OCI-LY7 (cell line): ENCODE data around the gene SPATA13. TPM values are rescaled to one million over a fixed set of nuclear protein-coding genes. Genes with fewer than 3 reads are reported as not detected.

ENCODE experiments used
- BruUV-seq: library from RNA; stranded (reverse); fragments of 400-500 nt; replicated peaks from 2 replicates; lab custom pipeline; 2021; lab: Mats Ljungman, UMichigan
- CTCF ChIA-PET: fragments of 300-600 bp; sonication (Branson Sonifier 250); formaldehyde crosslinking; loops from one replicate; lab custom pipeline; 2022; ENCODE audit warnings: antibody characterized with exemption; ENCODE audit not compliant: unreplicated experiment; lab: Charles Lee
- POLR2A ChIA-PET: fragments of 300-600 bp; sonication (Branson Sonifier 250); formaldehyde crosslinking; loops from one replicate; lab custom pipeline; 2022; ENCODE audit warnings: antibody characterized with exemption; lab: Charles Lee
- DNase-seq: peaks from one replicate; pipeline ENCODE4 v3.0.0-alpha.2; 2015; ENCODE audit warnings: low spot score
- H2AFZ ChIP-seq: fragments of 200-600 bp; sonication (generic), shearing (Covaris generic); 2 replicates; pipeline ENCODE4 v1.6.1; 2014; ENCODE audit warnings: mild to moderate bottlenecking, antibody characterized with exemption, low read length, moderate library complexity
- H3K27ac ChIP-seq: fragments of 200-600 bp; sonication (generic); 2 replicates; pipeline ENCODE4 v1.5.1; 2014; ENCODE audit warnings: mixed run types, low read depth, mild to moderate bottlenecking, moderate library complexity, low read length, inconsistent platforms; ENCODE audit not compliant: poor library complexity, severe bottlenecking
- H3K36me3 ChIP-seq: fragments of 200-600 bp; sonication (generic); 2 replicates; pipeline ENCODE4 v1.6.1; 2014; ENCODE audit warnings: mild to moderate bottlenecking, antibody characterized with exemption, low read length, moderate library complexity, mixed read lengths; ENCODE audit not compliant: insufficient read depth
- H3K4me1 ChIP-seq: fragments of 200-600 bp; sonication (generic); 2 replicates; pipeline ENCODE4 v1.5.1; 2014; ENCODE audit warnings: mild to moderate bottlenecking, low read length; ENCODE audit not compliant: insufficient read depth, poor library complexity, severe bottlenecking
- H3K4me2 ChIP-seq: fragments of 200-600 bp; sonication (generic); 2 replicates; pipeline ENCODE4 v1.6.1; 2014; ENCODE audit warnings: mild to moderate bottlenecking, low read length
- H3K4me3 ChIP-seq: fragments of 200-600 bp; sonication (generic); 2 replicates; pipeline ENCODE4 v1.5.1; 2014; ENCODE audit warnings: mild to moderate bottlenecking, low read depth, low read length; ENCODE audit not compliant: poor library complexity, severe bottlenecking
- H3K79me2 ChIP-seq: fragments of 200-600 bp; sonication (generic); 2 replicates; pipeline ENCODE4 v1.6.1; 2016; ENCODE audit warnings: low read depth, mild to moderate bottlenecking, low read length, moderate library complexity, mixed read lengths; ENCODE audit not compliant: insufficient read depth
- H3K9me2 ChIP-seq: fragments of 200-600 bp; sonication (generic); 2 replicates; pipeline ENCODE4 v1.6.1; 2016; ENCODE audit warnings: mild to moderate bottlenecking, low read length, mixed read lengths; ENCODE audit not compliant: insufficient read depth
- H3K9me3 ChIP-seq: fragments of 200-600 bp; sonication (generic); 2 replicates; pipeline ENCODE4 v1.6.1; 2014; ENCODE audit warnings: mild to moderate bottlenecking, mixed run types, low read length, mixed read lengths
- H4K20me1 ChIP-seq: fragments of 200-600 bp; sonication (generic); 2 replicates; pipeline ENCODE4 v1.6.1; 2014; ENCODE audit warnings: mild to moderate bottlenecking, antibody characterized with exemption, low read length, moderate library complexity, mixed read lengths; ENCODE audit not compliant: insufficient read depth
- CTCF ChIP-seq: fragments of 200-600 bp; sonication (generic); conservative IDR thresholded peaks from 2 replicates; pipeline ENCODE4 v1.5.1; 2014; ENCODE audit warnings: mild to moderate bottlenecking, antibody characterized with exemption, low read length, moderate library complexity, mixed read lengths
- EZH2phosphoT487 ChIP-seq: fragments of 200-600 bp; sonication (generic); IDR thresholded peaks from 2 replicates; pipeline ENCODE4 v1.6.1; 2018; ENCODE audit warnings: low read depth, borderline replicate concordance, mild to moderate bottlenecking, mixed run types, antibody characterized with exemption, low read length, moderate library complexity, mixed read lengths
- intact Hi-C: fragments of 100-400 bp; cut with micrococcal nuclease; formaldehyde crosslinking; loops from one replicate; pipeline ENCODE4 v1.10.0; 2022; ENCODE audit not compliant: unreplicated experiment
- total RNA-seq, 2 experiments: library from RNA; depleted of rRNA in 1 of 2; stranded (reverse); fragments of >200 nt in 1 of 2; shearing (Covaris generic) in 1 of 2; gene quantifications; 2 replicates each; pipeline ENCODE4 v1.2.3, GENCODE V29; 2014 to 2022

Gene SPATA13
- total RNA-seq, 2 experiments from 2014 or later: 3.8 to 32.4 TPM

GRCh38 chr13:24263632-24264031, 103.1 kb downstream of the SPATA13 start:
- Histone ChIP-seq H3K79me2 (no peaks in the 10 kb centered on the region), H3K27ac (no peak overlapping the region), H2AFZ (no peak overlapping the region), H3K36me3 (no peaks in the 10 kb centered on the region), H3K9me2 (no peaks in the 10 kb centered on the region), H3K4me1 (no peaks in the 10 kb centered on the region), H3K4me2 (no peak overlapping the region), H3K4me3 (no peak overlapping the region), H4K20me1 (no peaks in the 10 kb centered on the region), H3K9me3 (no peaks in the 10 kb centered on the region)
- POLR2A ChIA-PET: interaction anchor here (0.6 to 0.7 kb wide), 2 partner anchors 10 to 18 kb away, joined by 3 to 4 read pairs; no protein-coding TSS in a partner anchor
- CTCF ChIA-PET: no interaction called here
- no peak for TF ChIP-seq EZH2phosphoT487
- no peak for TF ChIP-seq CTCF
- no peak for DNase-seq
- intact Hi-C loops: no loop called here
- no TSS peak for BruUV-seq

- H2AFZ ChIP-seq: no peak overlapping the region
- no peaks in the 10 kb centered on the region for H3K36me3 ChIP-seq
- no peaks in the 10 kb centered on the region for H3K9me3 ChIP-seq
- intact Hi-C loops: no loop called here
- POLR2A ChIA-PET: no interaction called here
- H3K4me1 ChIP-seq: no peaks in the 10 kb centered on the region
- no peaks in the 10 kb centered on the region for H3K79me2 ChIP-seq
- CTCF ChIA-PET: no interaction called here
- no peaks in the 10 kb centered on the region for H3K9me2 ChIP-seq
- H3K4me3 ChIP-seq: no peak overlapping the region
- no peak overlapping the region for H3K4me2 ChIP-seq
- no peak for TF ChIP-seq CTCF
- no peak for TF ChIP-seq EZH2phosphoT487
- H4K20me1 ChIP-seq: no peaks in the 10 kb centered on the region
- no peak overlapping the region for H3K27ac ChIP-seq
- no peak for DNase-seq
- no TSS peak for BruUV-seq
Observed at GRCh38 chr13:24264976-24265375, 104.5 kb downstream of the SPATA13 start.

GRCh38 chr13:24265453-24265852, 104.9 kb downstream of the SPATA13 start:
- intact Hi-C loops: no loop called here
- H2AFZ ChIP-seq: no peak overlapping the region
- H4K20me1 ChIP-seq: no peaks in the 10 kb centered on the region
- H3K27ac ChIP-seq: no peak overlapping the region
- POLR2A ChIA-PET: interaction anchor here (0.6 to 1.0 kb wide), 2 partner anchors 12 kb away, joined by 3 read pairs; no protein-coding TSS in a partner anchor
- TF ChIP-seq EZH2phosphoT487 (no peak), CTCF (no peak)
- H3K9me3 ChIP-seq: no peaks in the 10 kb centered on the region
- H3K36me3 ChIP-seq: no peaks in the 10 kb centered on the region
- no peaks in the 10 kb centered on the region for H3K4me1 ChIP-seq
- CTCF ChIA-PET: no interaction called here
- no peaks in the 10 kb centered on the region for H3K79me2 ChIP-seq
- no peaks in the 10 kb centered on the region for H3K9me2 ChIP-seq
- H3K4me2 ChIP-seq: no peak overlapping the region
- no peak overlapping the region for H3K4me3 ChIP-seq
- DNase-seq: no peak
- BruUV-seq: no TSS peak
